Measurements from ENCODE around the gene TMEM164.

DNA sequence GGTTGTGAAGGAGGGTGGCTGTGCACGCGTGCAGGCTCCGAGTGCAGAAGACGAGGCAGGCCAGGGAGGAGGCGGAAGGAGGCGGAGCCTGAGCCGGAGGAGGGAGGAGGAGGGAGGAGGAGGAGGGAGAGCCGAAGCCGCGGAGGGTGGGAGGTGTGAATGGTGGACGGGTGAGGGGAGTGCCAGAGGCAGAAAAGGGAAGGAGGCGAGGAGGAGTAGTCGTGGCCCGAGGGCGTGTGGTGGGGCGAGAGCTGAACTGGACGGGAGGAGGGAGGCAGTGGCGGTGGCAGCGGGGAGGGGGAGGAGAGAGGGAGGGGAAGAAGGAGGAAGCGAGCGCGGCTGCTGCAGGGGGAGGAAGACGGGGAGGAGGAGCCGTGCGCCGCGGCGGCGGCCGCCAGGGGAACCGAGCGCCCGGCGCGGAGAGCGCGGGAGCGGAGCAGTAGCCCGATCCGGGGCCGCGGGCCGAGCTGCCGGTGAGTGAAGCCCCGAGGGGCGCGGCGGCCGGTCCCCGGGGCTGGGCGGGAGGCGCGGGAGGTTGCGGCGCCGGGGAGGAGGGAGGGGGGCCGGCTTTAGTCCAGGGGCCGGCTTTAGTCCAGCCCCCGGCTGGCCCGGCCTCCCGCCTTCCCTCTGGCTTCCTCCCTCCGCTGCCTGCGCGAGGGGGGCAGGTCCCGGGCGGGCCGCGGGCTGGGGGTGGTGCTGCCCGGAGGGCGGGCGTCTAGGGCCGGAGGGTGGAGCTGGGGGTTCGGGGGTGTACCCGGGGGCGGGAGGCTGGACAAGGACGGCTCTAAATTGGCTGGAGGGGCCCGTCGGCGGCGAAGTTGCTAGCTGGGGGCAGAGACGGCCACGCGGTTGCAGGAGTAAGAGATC is at the start of gene TMEM164:
- no peak; the same call in 1 of the 2 replicates for TF ChIP-seq POLR2A (IDR thresholded peaks at IDR 0.05; ENCODE audit: low read depth, low read length)
- TF ChIP-seq POLR2AphosphoS5 (IDR thresholded peaks at IDR 0.05; ENCODE audit: low read depth, low read length): peak; percentile 34; the same call in 1 of the 2 replicates

Measured in GM12892 (cell line).